Measurements from ENCODE around the gene CDRT15L2. TPM values are rescaled to one million over a fixed set of nuclear protein-coding genes. Genes with fewer than 3 reads are reported as not detected.
A peak's percentile ranks its signal among the peaks of the same experiment; 100 is the strongest.
"Not testable (repeated sequence)": the region's sequence is repeated elsewhere in the genome, so short reads cannot be mapped to it uniquely, and the experiment has no call there.

Gene CDRT15L2
- total RNA-seq, 1 donor from 2014 or later = not detected

GRCh38 chr17:20589454-20589810 is 9.9 kb downstream of the CDRT15L2 start:
- H3K27me3 ChIP-seq (ENCODE audit: low read depth) = peaks cover 13% of the 10 kb centered on the region
- peak in 1 of 2 donors; percentile 25 for ATAC-seq
- H3K36me3 ChIP-seq; DNase-seq; intact Hi-C loops (cut with DNase I); H3K27ac ChIP-seq; H3K4me3 ChIP-seq; H3K4me1 ChIP-seq; H3K9me3 ChIP-seq: not testable (repeated sequence)

GRCh38 chr17:20591040-20591439 is 11.5 kb downstream of the CDRT15L2 start:
- H3K27ac ChIP-seq; H3K9me3 ChIP-seq; intact Hi-C loops (cut with DNase I); H3K4me3 ChIP-seq; H3K36me3 ChIP-seq; ATAC-seq; DNase-seq; H3K4me1 ChIP-seq: not testable (repeated sequence)
- peaks cover 13% of the 10 kb centered on the region for H3K27me3 ChIP-seq (ENCODE audit: low read depth)

GRCh38 chr17:20605568-20605967 is 26.0 kb downstream of the CDRT15L2 start:
- H3K27ac ChIP-seq; ATAC-seq; H3K27me3 ChIP-seq (ENCODE audit: low read depth): not testable (repeated sequence)

GRCh38 chr17:20609490-20609889 is 30.0 kb downstream of the CDRT15L2 start:
- H3K9me3 ChIP-seq; intact Hi-C loops (cut with DNase I); H3K4me1 ChIP-seq; H3K4me3 ChIP-seq; H3K36me3 ChIP-seq; H3K27ac ChIP-seq; H3K27me3 ChIP-seq (ENCODE audit: low read depth); ATAC-seq; DNase-seq: not testable (repeated sequence)

More at GRCh38 chr17:20605568-20605967, 26.0 kb downstream of the CDRT15L2 start:
- H3K9me3 ChIP-seq; H3K4me3 ChIP-seq; H3K36me3 ChIP-seq; DNase-seq; H3K4me1 ChIP-seq; intact Hi-C loops (cut with DNase I): not testable (repeated sequence)

GRCh38 chr17:20611309-20611708 is 31.8 kb downstream of the CDRT15L2 start:
- Histone ChIP-seq H3K27ac (no peak overlapping the region), H3K9me3 (no peaks in the 10 kb centered on the region), H3K4me1 (no peaks in the 10 kb centered on the region), H3K36me3 (no peaks in the 10 kb centered on the region), H3K4me3 (no peak overlapping the region), H3K27me3 (ENCODE audit: low read depth) (no peaks in the 10 kb centered on the region)
- no peak for TF ChIP-seq CTCF (IDR thresholded peaks at IDR 0.05)
- intact Hi-C loops (cut with DNase I) = no loop called here
- no peak for DNase-seq
- no peak for ATAC-seq

- no peaks in the 10 kb centered on the region for H3K4me1 ChIP-seq
- H3K9me3 ChIP-seq = no peaks in the 10 kb centered on the region
- ATAC-seq (no peak), DNase-seq (no peak)
- no peaks in the 10 kb centered on the region for H3K27me3 ChIP-seq (ENCODE audit: low read depth)
- intact Hi-C loops (cut with DNase I) = no loop called here
- no peak overlapping the region for H3K27ac ChIP-seq
- H3K36me3 ChIP-seq = no peaks in the 10 kb centered on the region
- H3K4me3 ChIP-seq = no peak overlapping the region
- no peak for TF ChIP-seq CTCF (IDR thresholded peaks at IDR 0.05)
Measured at GRCh38 chr17:20612635-20613034, 33.1 kb downstream of the CDRT15L2 start.

- no peak for DNase-seq
- no peak for TF ChIP-seq CTCF (IDR thresholded peaks at IDR 0.05)
- ATAC-seq = no peak
- Histone ChIP-seq H3K27me3 (ENCODE audit: low read depth) (no peaks in the 10 kb centered on the region), H3K36me3 (no peaks in the 10 kb centered on the region), H3K9me3 (no peaks in the 10 kb centered on the region), H3K4me3 (no peak overlapping the region), H3K27ac (no peak overlapping the region), H3K4me1 (no peaks in the 10 kb centered on the region)
- intact Hi-C loops (cut with DNase I) = no loop called here
Measured at GRCh38 chr17:20613248-20613647, 33.7 kb downstream of the CDRT15L2 start.

GRCh38 chr17:20613905-20614304 is 34.4 kb downstream of the CDRT15L2 start:
- TF ChIP-seq CTCF (IDR thresholded peaks at IDR 0.05) = no peak
- ATAC-seq (no peak), DNase-seq (no peak)
- Histone ChIP-seq H3K4me3 (no peak overlapping the region), H3K27ac (no peak overlapping the region), H3K27me3 (ENCODE audit: low read depth) (no peaks in the 10 kb centered on the region), H3K36me3 (no peaks in the 10 kb centered on the region), H3K9me3 (no peaks in the 10 kb centered on the region), H3K4me1 (no peaks in the 10 kb centered on the region)
- intact Hi-C loops (cut with DNase I) = no loop called here

GRCh38 chr17:20615461-20615860 is 35.9 kb downstream of the CDRT15L2 start:
- not testable (repeated sequence) for ATAC-seq

More at GRCh38 chr17:20615461-20615860, 35.9 kb downstream of the CDRT15L2 start:
- H3K27ac ChIP-seq; H3K4me1 ChIP-seq; DNase-seq; H3K27me3 ChIP-seq (ENCODE audit: low read depth); H3K36me3 ChIP-seq; H3K4me3 ChIP-seq; H3K9me3 ChIP-seq; intact Hi-C loops (cut with DNase I): not testable (repeated sequence)
